Activated T-helper 1 cell treated with anti-CD3 and anti-CD28 coated beads, Interleukin-12 subunit alpha, Interleukin-12 subunit beta, Interleukin-2, Interleukin-4 antibody, amounts not matched to agents 30 ng/mL and 10 ng/mL and 1 ng/mL, durations not matched to agents 14 hours and 24 hours and 36 hours (primary cell): ENCODE measurements around the gene TTC28. TPM values are rescaled to one million over a fixed set of nuclear protein-coding genes. Genes with fewer than 3 reads are reported as not detected.
"Not testable (repeated sequence)": the region's sequence is repeated elsewhere in the genome, so short reads cannot be mapped to it uniquely, and the experiment has no call there.

Experiments
- DNase-seq: peaks from one replicate; pipeline ENCODE4 v3.0.0; 2021; ENCODE audit warnings: low spot score
- H3K27ac Mint-ChIP-seq: one replicate; pipeline ENCODE4 v1.8.0; 2021; ENCODE audit warnings: mild to moderate bottlenecking, mixed read lengths
- H3K27me3 Mint-ChIP-seq: one replicate; pipeline ENCODE4 v1.8.0; 2022; ENCODE audit warnings: mild to moderate bottlenecking, moderate library complexity, mixed read lengths; ENCODE audit not compliant: insufficient read depth
- H3K36me3 Mint-ChIP-seq: one replicate; pipeline ENCODE4 v1.8.0; 2021; ENCODE audit warnings: low read depth, mixed read lengths
- H3K4me1 Mint-ChIP-seq: one replicate; pipeline ENCODE4 v1.8.0; 2021; ENCODE audit warnings: low read depth, mixed read lengths
- H3K4me3 Mint-ChIP-seq: one replicate; pipeline ENCODE4 v1.8.0; 2021; ENCODE audit warnings: mild to moderate bottlenecking, moderate library complexity, mixed read lengths
- H3K9me3 Mint-ChIP-seq: one replicate; pipeline ENCODE4 v1.8.0; 2021; ENCODE audit warnings: mixed read lengths
- intact Hi-C: fragments of 100-400 bp; cut with micrococcal nuclease; formaldehyde crosslinking; loops from one replicate; pipeline ENCODE4 v1.15.1; 2024
- total RNA-seq: library from RNA; stranded (reverse); gene quantifications from 2 replicates; pipeline ENCODE4 v1.2.3, GENCODE V29; 2022

The TTC28 gene
- 2.4 and 2.7 TPM in 2 replicates for total RNA-seq

DNA sequence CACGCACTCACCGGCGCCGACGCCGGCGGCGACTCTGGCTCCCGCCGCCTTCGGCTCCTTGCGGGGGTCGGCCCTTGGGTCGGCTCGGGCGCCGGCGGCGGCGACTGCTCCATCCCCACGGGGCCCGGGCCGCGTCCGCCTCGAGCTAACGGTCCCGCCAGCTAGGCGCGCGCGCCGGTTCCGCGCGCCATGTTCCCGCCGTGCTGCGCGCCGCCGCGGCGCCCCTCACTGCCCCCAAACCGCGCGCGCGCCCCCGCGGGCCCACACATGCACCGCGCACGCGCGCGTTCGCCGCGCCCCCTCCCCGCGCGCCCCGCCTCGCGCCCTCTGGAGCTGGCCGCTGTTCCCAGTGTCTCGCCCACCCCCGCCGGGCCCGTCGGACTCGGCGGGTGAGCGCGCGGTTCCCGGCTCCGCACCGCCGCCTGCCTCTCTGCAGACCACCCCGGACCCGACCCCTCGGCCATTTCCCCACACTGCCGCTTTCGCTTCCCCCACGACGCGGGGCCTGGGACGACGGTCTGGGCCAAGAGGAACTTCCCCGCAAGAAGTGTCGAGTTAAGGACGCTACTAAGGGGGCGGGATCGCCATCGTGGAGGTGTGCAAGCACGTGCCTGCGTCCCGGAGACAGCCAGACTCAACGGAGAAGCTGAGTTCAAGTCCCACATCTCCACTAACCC, at the start of gene TTC28:
Gene TTC28 (minus strand): TSS at position 230 of the 677 bp plus-strand sequence. CDS start 117 bp downstream, at position 113.
- not testable (repeated sequence) for H3K9me3 Mint-ChIP-seq, H3K27ac Mint-ChIP-seq, H3K36me3 Mint-ChIP-seq, DNase-seq
- Mint-ChIP-seq H3K27me3 (peaks cover 70% of the 10 kb centered on the region), H3K4me3 (peak within 1 kb of the TSS; percentile 84), H3K4me1 (peaks cover 12% of the 10 kb centered on the region)
- intact Hi-C loops, result loop anchor here (2.0 kb wide), 1 partner anchor 27 kb away; no protein-coding TSS in a partner anchor

DNA sequence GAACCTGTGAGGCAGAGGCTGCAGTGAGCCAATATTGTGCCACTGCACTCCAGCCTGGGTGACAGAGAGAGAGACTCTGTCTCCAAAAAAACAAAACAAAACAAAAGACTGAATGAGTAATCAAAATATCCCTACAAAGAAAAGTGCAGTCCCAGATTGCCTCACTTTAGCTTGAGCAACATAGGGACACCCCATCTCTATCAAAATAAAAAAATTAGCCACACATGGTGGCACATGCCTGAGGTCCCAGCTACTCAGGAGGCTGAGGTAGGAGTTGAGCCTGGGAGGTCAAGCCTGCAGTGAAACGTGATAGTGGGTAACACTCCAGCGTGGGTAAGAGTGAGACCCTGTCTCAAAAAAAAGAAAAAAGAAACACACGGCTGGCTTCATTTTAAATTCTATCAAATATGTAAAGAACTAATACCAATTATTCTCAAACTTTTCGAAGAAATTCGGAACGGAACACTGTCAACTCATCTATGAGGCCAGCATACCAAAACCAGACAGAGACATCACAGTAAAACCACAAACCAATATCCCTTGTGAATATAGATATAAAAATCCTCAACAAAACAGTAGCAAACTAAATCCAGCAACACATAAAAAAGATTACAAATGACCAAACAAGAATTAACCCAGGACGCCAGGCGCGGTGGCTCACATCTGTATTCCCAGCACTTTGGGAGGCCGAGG, 49.1 kb upstream of the TTC28 start:
- H3K4me1 Mint-ChIP-seq, result no peaks in the 10 kb centered on the region
- no peak for DNase-seq
- no peak overlapping the region for H3K4me3 Mint-ChIP-seq
- H3K36me3 Mint-ChIP-seq, result peaks cover 27% of the 10 kb centered on the region
- H3K9me3 Mint-ChIP-seq, result no peaks in the 10 kb centered on the region
- H3K27ac Mint-ChIP-seq, result no peak overlapping the region
- intact Hi-C loops, result no loop called here
- no peaks in the 10 kb centered on the region for H3K27me3 Mint-ChIP-seq

DNA sequence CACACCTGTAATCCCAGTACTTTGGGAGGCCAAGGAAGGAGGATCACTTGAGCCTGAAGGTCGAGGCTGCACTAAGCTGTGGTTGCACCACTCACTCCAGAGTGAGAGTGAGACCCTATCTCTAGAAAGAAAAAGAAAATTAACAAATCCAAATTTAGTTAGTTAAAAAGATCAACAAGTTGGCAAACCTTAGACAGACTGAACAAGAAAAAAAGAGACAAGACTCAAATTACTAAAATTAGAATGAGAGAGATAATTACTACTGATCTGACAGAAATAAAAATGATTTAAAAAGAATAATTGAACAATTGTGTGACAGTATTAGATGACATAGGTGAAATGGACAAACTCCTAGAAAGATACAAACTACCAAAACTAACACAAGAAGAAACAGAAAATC, 48.4 kb upstream of the TTC28 start:
- H3K27ac Mint-ChIP-seq, result no peak overlapping the region
- H3K9me3 Mint-ChIP-seq, result no peaks in the 10 kb centered on the region
- H3K4me1 Mint-ChIP-seq, result no peaks in the 10 kb centered on the region
- no peak overlapping the region for H3K4me3 Mint-ChIP-seq
- DNase-seq, result no peak
- no peaks in the 10 kb centered on the region for H3K27me3 Mint-ChIP-seq
- intact Hi-C loops, result no loop called here
- H3K36me3 Mint-ChIP-seq, result peaks cover 26% of the 10 kb centered on the region

- no peak for DNase-seq
- Mint-ChIP-seq H3K36me3 (peaks cover 26% of the 10 kb centered on the region), H3K27ac (no peak overlapping the region), H3K27me3 (no peaks in the 10 kb centered on the region), H3K4me1 (peaks cover 21% of the 10 kb centered on the region), H3K4me3 (no peak overlapping the region), H3K9me3 (peaks cover 5% of the 10 kb centered on the region)
- intact Hi-C loops, result loop anchor here (2.0 kb wide), 1 partner anchor 15 kb away; no protein-coding TSS in a partner anchor
These were observed 38.4 kb upstream of the TTC28 start for GRCh38 chr22:28718044-28718443.

DNA sequence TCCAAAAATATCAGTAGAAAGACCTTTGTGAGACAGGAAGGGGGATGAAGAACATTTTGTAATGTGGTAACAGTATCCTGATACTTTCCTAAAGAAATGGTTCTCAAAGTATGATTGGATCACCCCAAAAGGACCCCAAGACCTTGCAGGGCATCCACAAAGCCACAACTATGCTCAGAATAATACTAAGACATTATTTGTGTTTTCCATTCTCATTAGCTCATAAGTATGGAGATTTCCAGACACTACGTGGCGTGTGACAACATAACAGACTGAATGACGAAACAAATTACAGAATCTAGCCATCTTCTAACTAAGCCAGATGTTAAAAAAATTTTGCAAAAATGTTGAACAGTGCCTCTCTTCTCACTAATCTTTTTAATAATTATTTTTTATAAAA, 37.0 kb upstream of the TTC28 start:
- Mint-ChIP-seq H3K4me3 (no peak overlapping the region), H3K36me3 (peaks cover 34% of the 10 kb centered on the region), H3K4me1 (peaks cover 30% of the 10 kb centered on the region), H3K27me3 (no peaks in the 10 kb centered on the region), H3K27ac (no peak overlapping the region), H3K9me3 (peaks cover 5% of the 10 kb centered on the region)
- no peak for DNase-seq
- intact Hi-C loops, result no loop called here

DNA sequence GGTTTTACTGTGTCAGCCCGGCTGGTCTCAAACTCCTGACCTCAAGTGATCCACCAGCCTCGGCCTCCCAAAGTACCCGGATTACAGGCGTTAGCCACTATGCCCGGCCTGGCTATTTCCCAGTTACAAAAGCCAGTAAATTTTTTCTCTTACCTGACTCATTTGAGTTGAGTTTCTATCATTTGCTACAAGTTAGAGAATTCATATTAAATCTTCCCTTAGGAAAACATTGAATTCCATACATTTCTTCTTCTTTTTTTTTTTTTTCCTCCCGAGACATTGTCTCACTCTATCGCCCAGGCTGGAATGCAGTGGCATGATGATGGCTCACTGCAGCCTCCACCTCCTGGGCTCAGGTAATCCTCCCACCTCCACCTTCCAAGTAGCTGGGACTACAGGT, 36.0 kb upstream of the TTC28 start:
- Mint-ChIP-seq H3K27ac (no peak overlapping the region), H3K4me3 (no peak overlapping the region), H3K4me1 (peaks cover 41% of the 10 kb centered on the region), H3K36me3 (peaks cover 42% of the 10 kb centered on the region), H3K27me3 (no peaks in the 10 kb centered on the region), H3K9me3 (peaks cover 5% of the 10 kb centered on the region)
- DNase-seq, result no peak
- intact Hi-C loops, result loop anchor here (2.0 kb wide), 1 partner anchor 41 kb away; no protein-coding TSS in a partner anchor

- Mint-ChIP-seq H3K4me3 (no peak overlapping the region), H3K9me3 (peaks cover 5% of the 10 kb centered on the region), H3K27ac (no peak overlapping the region), H3K4me1 (peaks cover 42% of the 10 kb centered on the region), H3K27me3 (no peaks in the 10 kb centered on the region), H3K36me3 (peaks cover 40% of the 10 kb centered on the region)
- DNase-seq, result no peak
- intact Hi-C loops, result loop anchor here (2.0 kb wide), 1 partner anchor 39 kb away; no protein-coding TSS in a partner anchor
These were observed 34.5 kb upstream of the TTC28 start for GRCh38 chr22:28714043-28714628.

DNA sequence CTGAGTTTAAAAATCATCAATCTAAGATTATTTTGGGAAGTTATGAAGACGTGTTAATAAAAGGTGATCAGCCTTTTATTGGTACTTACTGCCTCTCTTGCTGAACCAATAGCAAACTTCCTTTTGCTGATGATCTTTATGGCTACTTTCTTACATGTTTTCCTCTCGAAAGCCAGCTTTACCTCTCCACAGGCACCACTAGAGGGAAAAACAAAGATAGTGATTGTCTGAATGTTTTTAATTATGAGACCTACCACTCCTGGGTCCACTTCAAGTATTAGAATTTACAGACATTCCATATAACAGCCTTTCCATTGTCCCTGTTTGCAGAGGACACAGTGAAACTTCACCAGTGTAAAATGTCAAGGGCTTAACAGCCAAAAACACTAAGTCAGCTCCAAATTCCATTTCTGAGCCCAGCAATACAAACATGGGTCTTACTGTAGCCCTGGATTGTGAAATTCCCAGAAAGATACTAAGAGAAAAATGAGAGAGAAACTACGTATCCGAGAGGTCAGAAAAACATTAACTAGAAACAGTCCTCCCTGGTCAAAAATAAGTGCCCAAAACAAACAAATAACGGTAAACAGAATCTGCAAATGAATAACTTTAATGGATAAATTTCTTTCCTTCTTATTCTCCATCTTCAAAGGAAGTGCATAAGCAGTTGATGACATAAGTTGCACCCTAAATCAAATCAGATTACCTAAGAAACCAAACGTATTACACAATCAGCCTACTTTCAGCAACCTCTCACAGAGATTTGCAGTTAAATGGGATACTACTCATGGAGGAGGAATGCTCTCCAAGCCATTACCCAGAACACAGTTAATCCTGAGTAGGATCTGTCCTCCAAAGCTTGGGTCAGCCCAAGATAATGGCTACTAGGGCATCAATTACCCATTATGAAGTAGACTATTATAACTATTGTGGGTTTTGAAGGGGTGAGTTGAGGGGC, 32.5 kb upstream of the TTC28 start:
- intact Hi-C loops, result no loop called here
- H3K9me3 Mint-ChIP-seq, result no peaks in the 10 kb centered on the region
- no peak overlapping the region for H3K27ac Mint-ChIP-seq
- H3K36me3 Mint-ChIP-seq, result peaks cover 43% of the 10 kb centered on the region
- H3K4me1 Mint-ChIP-seq, result peaks cover 37% of the 10 kb centered on the region
- H3K4me3 Mint-ChIP-seq, result no peak overlapping the region
- H3K27me3 Mint-ChIP-seq, result no peaks in the 10 kb centered on the region
- DNase-seq, result no peak

DNA sequence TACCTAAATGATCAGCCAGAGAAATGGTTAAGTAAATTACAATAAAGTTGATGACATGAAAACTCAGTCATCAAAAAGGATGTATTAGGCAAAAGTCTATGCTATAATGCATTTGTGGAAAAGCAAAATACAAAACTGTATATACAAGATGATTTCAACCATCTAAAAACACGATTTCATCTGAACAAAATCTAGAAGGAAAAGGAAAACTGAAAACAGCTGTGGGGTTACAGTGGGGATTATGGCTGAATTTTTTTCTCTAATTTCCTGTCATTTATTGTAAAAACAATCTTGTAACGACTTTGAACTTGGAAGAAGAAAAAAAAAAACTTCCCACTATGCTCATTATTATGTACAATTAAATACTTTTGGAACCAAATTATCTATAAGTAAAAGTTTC, 31.7 kb upstream of the TTC28 start:
- no peak overlapping the region for H3K4me3 Mint-ChIP-seq
- no peaks in the 10 kb centered on the region for H3K9me3 Mint-ChIP-seq
- H3K36me3 Mint-ChIP-seq, result peaks cover 44% of the 10 kb centered on the region
- H3K4me1 Mint-ChIP-seq, result peaks cover 37% of the 10 kb centered on the region
- DNase-seq, result no peak
- no peaks in the 10 kb centered on the region for H3K27me3 Mint-ChIP-seq
- H3K27ac Mint-ChIP-seq, result no peak overlapping the region
- intact Hi-C loops, result no loop called here

GRCh38 chr22:28710576-28711191, 31.0 kb upstream of the TTC28 start:
- DNase-seq, result no peak
- H3K9me3 Mint-ChIP-seq, result no peaks in the 10 kb centered on the region
- no peak overlapping the region for H3K27ac Mint-ChIP-seq
- H3K27me3 Mint-ChIP-seq, result no peaks in the 10 kb centered on the region
- peaks cover 44% of the 10 kb centered on the region for H3K36me3 Mint-ChIP-seq
- H3K4me1 Mint-ChIP-seq, result peaks cover 37% of the 10 kb centered on the region
- intact Hi-C loops, result no loop called here
- H3K4me3 Mint-ChIP-seq, result no peak overlapping the region

- Mint-ChIP-seq H3K27ac (no peak overlapping the region), H3K36me3 (peaks cover 44% of the 10 kb centered on the region)
These were observed 30.5 kb upstream of the TTC28 start for GRCh38 chr22:28710107-28710506.

GRCh38 chr22:28706845-28707244, 27.2 kb upstream of the TTC28 start:
- no peak for DNase-seq
- H3K4me3 Mint-ChIP-seq, result no peak overlapping the region
- H3K36me3 Mint-ChIP-seq, result peaks cover 42% of the 10 kb centered on the region
- H3K27ac Mint-ChIP-seq, result no peak overlapping the region
- no peaks in the 10 kb centered on the region for H3K9me3 Mint-ChIP-seq
- H3K4me1 Mint-ChIP-seq, result peaks cover 14% of the 10 kb centered on the region
- H3K27me3 Mint-ChIP-seq, result no peaks in the 10 kb centered on the region
- intact Hi-C loops, result no loop called here

More at GRCh38 chr22:28710107-28710506, 30.5 kb upstream of the TTC28 start:
- H3K27me3 Mint-ChIP-seq, result no peaks in the 10 kb centered on the region
- no peaks in the 10 kb centered on the region for H3K9me3 Mint-ChIP-seq
- DNase-seq, result no peak
- no peak overlapping the region for H3K4me3 Mint-ChIP-seq
- intact Hi-C loops, result no loop called here
- peaks cover 37% of the 10 kb centered on the region for H3K4me1 Mint-ChIP-seq
